Neuronal stem cell (in vitro differentiated cells): ENCODE data around the gene RICTOR.
A peak's percentile ranks its signal among the peaks of the same experiment; 100 is the strongest.

Experiments used
- DNase-seq: peaks from one replicate; pipeline ENCODE4 v3.0.0-alpha.2; 2013; ENCODE audit warnings: low spot score
- H2AFZ ChIP-seq: one replicate; pipeline ENCODE4 v1.6.1; 2013; ENCODE audit warnings: mild to moderate bottlenecking, low read length, inconsistent platforms
- H2AK5ac ChIP-seq: 2 replicates; pipeline ENCODE4 v1.6.1; 2013; ENCODE audit warnings: low read depth, mild to moderate bottlenecking, inconsistent platforms, low read length, moderate library complexity, mixed read lengths
- H2BK120ac ChIP-seq: 2 replicates; pipeline ENCODE4 v1.6.1; 2013; ENCODE audit warnings: low read depth, mild to moderate bottlenecking, inconsistent platforms, low read length, moderate library complexity, mixed read lengths
- H2BK12ac ChIP-seq: one replicate; pipeline ENCODE4 v1.6.1; 2013; ENCODE audit warnings: low read length, inconsistent platforms
- H2BK15ac ChIP-seq: 2 replicates; pipeline ENCODE4 v1.6.1; 2013; ENCODE audit warnings: mild to moderate bottlenecking, low read length, inconsistent platforms, mixed read lengths
- H2BK5ac ChIP-seq: one replicate; pipeline ENCODE4 v1.6.1; 2013; ENCODE audit warnings: inconsistent platforms, mild to moderate bottlenecking, low read length, moderate library complexity
- H3K14ac ChIP-seq: one replicate; pipeline ENCODE4 v1.6.1; 2013; ENCODE audit warnings: low read length, inconsistent platforms
- H3K18ac ChIP-seq: 2 replicates; pipeline ENCODE4 v1.6.1; 2013; ENCODE audit warnings: low read length, inconsistent platforms
- H3K23ac ChIP-seq: 2 replicates; pipeline ENCODE4 v1.6.1; 2013; ENCODE audit warnings: low read depth, mild to moderate bottlenecking, mixed read lengths, low read length, inconsistent platforms; ENCODE audit not compliant: poor library complexity
- H3K27ac ChIP-seq: replicated peaks from 3 replicates; pipeline ENCODE4 v1.5.1; 2013; ENCODE audit warnings: low read length, inconsistent platforms
- H3K27me3 ChIP-seq, 3 experiments: 2 replicates each; pipeline ENCODE4 v1.6.1; 2013; ENCODE audit warnings: low read length in 3 of 3, mild to moderate bottlenecking in 2 of 3, inconsistent platforms in 1 of 3, low read depth in 1 of 3, mixed read lengths in 1 of 3, moderate library complexity in 1 of 3; ENCODE audit not compliant: control insufficient read depth in 3 of 3, insufficient read depth in 3 of 3
- H3K36me3 ChIP-seq, 2 donors: replicated peaks in 1 of 2; 2 replicates each; pipeline ENCODE4 v1.6.1; 2013; ENCODE audit warnings: low read length in 2 of 2; ENCODE audit not compliant: control insufficient read depth in 2 of 2, insufficient read depth in 2 of 2
- H3K4ac ChIP-seq: 2 replicates; pipeline ENCODE4 v1.6.1; 2013; ENCODE audit warnings: inconsistent platforms, mild to moderate bottlenecking, low read length, moderate library complexity
- H3K4me1 ChIP-seq, 2 donors: 1 replicate in 1 of 2; 2 replicates in 1 of 2; pipeline ENCODE4 v1.6.1; 2013; ENCODE audit warnings: low read length in 2 of 2, low read depth in 1 of 2; ENCODE audit not compliant: control insufficient read depth in 2 of 2, insufficient read depth in 1 of 2
- H3K4me2 ChIP-seq: one replicate; pipeline ENCODE4 v1.6.1; 2013; ENCODE audit warnings: mild to moderate bottlenecking, low read length, inconsistent platforms; ENCODE audit not compliant: insufficient read depth, poor library complexity, severe bottlenecking
- H3K4me3 ChIP-seq, 2 donors: 2 replicates each; pipeline ENCODE4 v1.5.1; 2013; ENCODE audit warnings: low read length in 2 of 2, mild to moderate bottlenecking in 2 of 2, inconsistent platforms in 1 of 2, moderate library complexity in 1 of 2
- H3K79me1 ChIP-seq: one replicate; pipeline ENCODE4 v1.6.1; 2013; ENCODE audit warnings: low read depth, mild to moderate bottlenecking, inconsistent platforms, low read length, moderate library complexity
- H3K9ac ChIP-seq: one replicate; pipeline ENCODE4 v1.6.1; 2013; ENCODE audit warnings: mild to moderate bottlenecking, low read depth, low read length, inconsistent platforms; ENCODE audit not compliant: poor library complexity
- H3K9me3 ChIP-seq, 2 donors: replicated peaks in 1 of 2; 2 replicates each; pipeline versions ENCODE3 to v1.6.1; 2013; ENCODE audit warnings: low read length in 2 of 2, mild to moderate bottlenecking in 2 of 2, inconsistent platforms in 1 of 2, low read depth in 1 of 2, mixed read lengths in 1 of 2, moderate library complexity in 1 of 2; ENCODE audit not compliant: control insufficient read depth in 2 of 2, insufficient read depth in 1 of 2
- H4K8ac ChIP-seq: one replicate; pipeline ENCODE4 v1.6.1; 2013; ENCODE audit warnings: low read depth, mild to moderate bottlenecking, inconsistent platforms, low read length, moderate library complexity
- H4K91ac ChIP-seq: one replicate; pipeline ENCODE4 v1.6.1; 2013; ENCODE audit warnings: low read length, low read depth, mild to moderate bottlenecking, inconsistent platforms; ENCODE audit not compliant: poor library complexity
- WGBS, 2 donors: extraction: QIAGEN DNeasy Blood & Tissue Kit; methylation state at CpG; one replicate each; pipeline ENCODE4 v1.1.7; 2013; ENCODE audit warnings: missing lambda C conversion rate in 2 of 2, mixed read lengths in 1 of 2; ENCODE audit not compliant: insufficient read length in 2 of 2, insufficient replicate concordance in 1 of 2; ENCODE audit errors: extremely low coverage in 2 of 2; 5-methylcytosine and 5-hydroxymethylcytosine counted together

Gene RICTOR

GRCh38 chr5:38916802-38917201 lies 157.4 kb downstream of the RICTOR start:
- Histone ChIP-seq H3K9ac (no peak overlapping the region), H2AFZ (no peak overlapping the region), H3K79me1 (no peaks in the 10 kb centered on the region), H2BK5ac (no peak overlapping the region), H4K91ac (no peak overlapping the region), H4K8ac (no peak overlapping the region), H3K4me2 (no peak overlapping the region), H2BK15ac (no peak overlapping the region), H2AK5ac (no peak overlapping the region), H3K27ac (no peak overlapping the region), H3K14ac (no peak overlapping the region), H3K9me3 (no peaks in the 10 kb centered on the region), H3K4me1 (no peaks in the 10 kb centered on the region), H2BK12ac (no peak overlapping the region), H3K4me3 (peak overlapping the region in 1 of 2 donors; percentile 68), H3K18ac (no peak overlapping the region), H3K23ac (no peak overlapping the region), H3K36me3 (no peaks in the 10 kb centered on the region), H3K27me3 (no peaks in the 10 kb centered on the region), H3K4ac (no peak overlapping the region), H2BK120ac (no peak overlapping the region)
- WGBS, 2 donors: no CpG with 5 or more reads among the region's 7 CpGs
- DNase-seq: no peak

- Histone ChIP-seq H3K27ac (no peak overlapping the region), H4K8ac (no peak overlapping the region), H3K4ac (no peak overlapping the region), H3K14ac (no peak overlapping the region), H2AFZ (no peak overlapping the region), H3K27me3 (no peaks in the 10 kb centered on the region), H3K18ac (no peak overlapping the region), H2BK120ac (no peak overlapping the region), H2BK12ac (no peak overlapping the region), H3K9me3 (no peaks in the 10 kb centered on the region), H3K4me2 (no peak overlapping the region), H3K36me3 (no peaks in the 10 kb centered on the region), H2AK5ac (no peak overlapping the region), H2BK5ac (no peak overlapping the region), H3K9ac (no peak overlapping the region), H3K79me1 (no peaks in the 10 kb centered on the region), H3K23ac (no peak overlapping the region), H4K91ac (no peak overlapping the region), H3K4me1 (no peaks in the 10 kb centered on the region), H3K4me3 (no peak overlapping the region), H2BK15ac (no peak overlapping the region)
- no peak for DNase-seq
- no CpG with 5 or more reads among the region's 2 CpGs for WGBS, 2 donors
These were observed 160.5 kb downstream of the RICTOR start for GRCh38 chr5:38913714-38914113.

GRCh38 chr5:38911933-38912332 lies 162.3 kb downstream of the RICTOR start:
- Histone ChIP-seq H3K9me3 (peaks cover 0 to 3% of the 10 kb centered on the region in 2 donors), H3K79me1 (no peaks in the 10 kb centered on the region), H2BK12ac (no peak overlapping the region), H3K4ac (no peak overlapping the region), H3K27ac (no peak overlapping the region), H3K18ac (no peak overlapping the region), H2AFZ (no peak overlapping the region), H3K4me3 (no peak overlapping the region), H2BK5ac (no peak overlapping the region), H4K8ac (no peak overlapping the region), H3K27me3 (no peaks in the 10 kb centered on the region), H4K91ac (no peak overlapping the region), H2BK15ac (no peak overlapping the region), H3K36me3 (no peaks in the 10 kb centered on the region), H3K4me1 (no peaks in the 10 kb centered on the region), H3K9ac (no peak overlapping the region), H3K14ac (no peak overlapping the region), H3K4me2 (no peak overlapping the region), H3K23ac (no peak overlapping the region), H2BK120ac (no peak overlapping the region), H2AK5ac (no peak overlapping the region)
- no peak for DNase-seq
- no CpG with 5 or more reads among the region's 3 CpGs for WGBS, 2 donors

GRCh38 chr5:38906503-38906902 lies 167.7 kb downstream of the RICTOR start:
- no peak overlapping the region for H3K4me3 ChIP-seq
- no peaks in the 10 kb centered on the region for H3K27me3 ChIP-seq
- no peak overlapping the region for H4K8ac ChIP-seq
- H3K18ac ChIP-seq: no peak overlapping the region
- H2BK120ac ChIP-seq: no peak overlapping the region
- no peak overlapping the region for H4K91ac ChIP-seq
- H2AFZ ChIP-seq: no peak overlapping the region
- DNase-seq: no peak
- H2AK5ac ChIP-seq: no peak overlapping the region
- H3K79me1 ChIP-seq: no peaks in the 10 kb centered on the region
- no peak overlapping the region for H2BK15ac ChIP-seq
- H2BK12ac ChIP-seq: no peak overlapping the region
- H3K4me2 ChIP-seq: no peak overlapping the region
- no peak overlapping the region for H3K27ac ChIP-seq
- no peaks in the 10 kb centered on the region for H3K36me3 ChIP-seq
- H3K9ac ChIP-seq: no peak overlapping the region
- no peak overlapping the region for H3K14ac ChIP-seq
- H3K9me3 ChIP-seq: peaks cover 0 to 3% of the 10 kb centered on the region in 2 donors
- H3K23ac ChIP-seq: no peak overlapping the region
- no peak overlapping the region for H2BK5ac ChIP-seq
- H3K4me1 ChIP-seq: no peaks in the 10 kb centered on the region
- no peak overlapping the region for H3K4ac ChIP-seq
